DOHH2 (cell line): ENCODE results near the gene STAG1.

Experiments
- H3F3A ChIP-seq: fragments of 200-600 bp; sonication (generic), shearing (Covaris generic); 2 replicates; pipeline ENCODE4 v1.6.0; 2016; ENCODE audit warnings: antibody characterized with exemption, mild to moderate bottlenecking; ENCODE audit not compliant: control insufficient read depth, insufficient read depth
- H3K27ac ChIP-seq: fragments of 200-600 bp; sonication (generic); 2 replicates; pipeline ENCODE4 v1.5.1; 2014; ENCODE audit warnings: low read depth, mild to moderate bottlenecking, low read length, moderate library complexity
- H3K27me3 ChIP-seq: fragments of 200-600 bp; sonication (generic); 2 replicates; pipeline ENCODE4 v1.6.1; 2014; ENCODE audit warnings: mild to moderate bottlenecking, low read length, mixed read lengths; ENCODE audit not compliant: control insufficient read depth
- H3K36me3 ChIP-seq: fragments of 200-600 bp; sonication (generic); 2 replicates; pipeline ENCODE4 v1.6.1; 2014; ENCODE audit warnings: mild to moderate bottlenecking, low read length, moderate library complexity, mixed read lengths; ENCODE audit not compliant: control insufficient read depth
- H3K4me1 ChIP-seq: fragments of 200-600 bp; sonication (generic); 2 replicates; pipeline ENCODE4 v1.6.1; 2014; ENCODE audit warnings: mild to moderate bottlenecking, low read length, mixed read lengths; ENCODE audit not compliant: control insufficient read depth
- H3K4me2 ChIP-seq: fragments of 200-600 bp; sonication (generic); 2 replicates; pipeline ENCODE4 v1.6.0; 2014; ENCODE audit warnings: mild to moderate bottlenecking, low read length, moderate library complexity
- H3K4me3 ChIP-seq: fragments of 200-600 bp; sonication (generic); 2 replicates; pipeline ENCODE4 v1.5.1; 2014; ENCODE audit warnings: mild to moderate bottlenecking, low read length, mixed read lengths
- H3K79me2 ChIP-seq: fragments of 200-600 bp; sonication (generic); 2 replicates; pipeline ENCODE4 v1.6.1; 2014; ENCODE audit warnings: mild to moderate bottlenecking, low read length, mixed read lengths; ENCODE audit not compliant: control insufficient read depth
- H3K9me2 ChIP-seq: fragments of 200-600 bp; sonication (generic); replicated peaks from 2 replicates; pipeline ENCODE4 v1.6.1; 2014; ENCODE audit warnings: mild to moderate bottlenecking, low read length, mixed read lengths; ENCODE audit not compliant: control insufficient read depth
- H3K9me3 ChIP-seq: fragments of 200-600 bp; sonication (generic); 2 replicates; pipeline ENCODE4 v1.6.1; 2014; ENCODE audit warnings: antibody characterized with exemption, low read length, mixed read lengths; ENCODE audit not compliant: control insufficient read depth, insufficient read depth
- H4K20me1 ChIP-seq: fragments of 200-600 bp; sonication (generic); 2 replicates; pipeline ENCODE4 v1.6.0; 2014; ENCODE audit warnings: low read depth, mild to moderate bottlenecking, antibody characterized with exemption, low read length, moderate library complexity; ENCODE audit not compliant: control insufficient read depth, insufficient read depth
- CTCF ChIP-seq: fragments of 200-600 bp; sonication (generic); IDR thresholded peaks from one replicate; pipeline ENCODE4 v1.5.1; 2014; ENCODE audit warnings: antibody characterized with exemption, mild to moderate bottlenecking, low read depth, low read length; ENCODE audit not compliant: poor library complexity, severe bottlenecking
- EZH2phosphoT487 ChIP-seq: fragments of 200-600 bp; sonication (generic); IDR thresholded peaks from 2 replicates; pipeline ENCODE4 v1.6.1; 2017; ENCODE audit warnings: borderline replicate concordance, mild to moderate bottlenecking, antibody characterized with exemption, low read length, moderate library complexity, mixed read lengths

The STAG1 gene

DNA sequence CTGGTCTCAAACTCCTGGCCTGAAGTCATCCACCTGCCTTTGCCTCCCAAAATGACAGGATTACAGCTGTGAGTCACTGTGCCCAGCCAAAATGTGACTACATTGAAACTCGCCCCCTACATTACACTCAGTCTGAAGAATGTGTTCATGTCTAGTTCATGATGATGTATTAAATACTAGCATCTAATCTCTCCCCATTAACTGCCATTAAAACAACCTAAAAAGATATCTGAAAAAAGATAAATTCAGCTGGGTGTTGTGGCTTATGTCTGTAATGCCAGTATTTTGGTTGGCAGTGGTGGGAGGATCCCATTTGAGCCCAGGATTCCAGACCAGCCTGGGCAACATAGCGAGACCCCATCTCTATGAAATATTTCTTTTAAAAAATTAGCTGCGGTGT lies 342.6 kb downstream of the STAG1 start:
- no peaks in the 10 kb centered on the region for H3K4me1 ChIP-seq
- H3K9me3 ChIP-seq = no peaks in the 10 kb centered on the region
- H3K79me2 ChIP-seq = no peaks in the 10 kb centered on the region
- H3K36me3 ChIP-seq = no peaks in the 10 kb centered on the region
- H3K9me2 ChIP-seq = no peaks in the 10 kb centered on the region
- H3K27me3 ChIP-seq = no peaks in the 10 kb centered on the region
- no peak overlapping the region for H3K27ac ChIP-seq
- H3K4me2 ChIP-seq = no peak overlapping the region
- no peaks in the 10 kb centered on the region for H3F3A ChIP-seq
- no peaks in the 10 kb centered on the region for H4K20me1 ChIP-seq
- H3K4me3 ChIP-seq = no peak overlapping the region
- no peak for TF ChIP-seq CTCF
- no peak for TF ChIP-seq EZH2phosphoT487

- no peaks in the 10 kb centered on the region for H3K9me3 ChIP-seq
- no peak for TF ChIP-seq CTCF
- TF ChIP-seq EZH2phosphoT487 = no peak
- no peaks in the 10 kb centered on the region for H3F3A ChIP-seq
- H3K9me2 ChIP-seq = no peaks in the 10 kb centered on the region
- H3K27ac ChIP-seq = no peak overlapping the region
- H4K20me1 ChIP-seq = no peaks in the 10 kb centered on the region
- H3K4me2 ChIP-seq = no peak overlapping the region
- no peak overlapping the region for H3K4me3 ChIP-seq
- H3K79me2 ChIP-seq = no peaks in the 10 kb centered on the region
- H3K36me3 ChIP-seq = no peaks in the 10 kb centered on the region
- no peaks in the 10 kb centered on the region for H3K27me3 ChIP-seq
- H3K4me1 ChIP-seq = no peaks in the 10 kb centered on the region
These were observed 348.1 kb downstream of the STAG1 start for GRCh38 chr3:136404056-136404455.

DNA sequence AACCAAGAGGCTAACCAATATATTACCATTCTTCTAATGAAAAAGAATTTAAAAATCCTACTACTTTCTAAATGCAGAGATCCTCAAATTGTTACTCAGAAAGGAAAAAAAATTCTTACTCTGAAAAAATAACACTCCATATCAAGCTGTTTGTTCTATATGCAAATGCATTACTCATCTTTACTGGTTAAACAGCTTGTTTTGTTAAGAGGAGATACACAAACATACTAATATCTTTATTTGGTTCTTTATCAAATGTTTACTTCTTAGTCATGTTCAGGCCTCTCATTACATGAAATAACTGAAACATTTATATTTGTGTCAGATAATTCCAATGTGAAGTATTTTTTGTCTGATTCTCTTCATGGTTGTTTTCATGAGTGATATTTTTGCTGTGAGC lies 355.3 kb downstream of the STAG1 start:
- no peaks in the 10 kb centered on the region for H3K9me2 ChIP-seq
- no peaks in the 10 kb centered on the region for H3K27me3 ChIP-seq
- H3K9me3 ChIP-seq = no peaks in the 10 kb centered on the region
- peaks cover 7% of the 10 kb centered on the region; the same call in 1 of the 2 replicates for H3F3A ChIP-seq
- no peak overlapping the region for H3K4me2 ChIP-seq
- H3K36me3 ChIP-seq = no peaks in the 10 kb centered on the region
- no peak overlapping the region for H3K27ac ChIP-seq
- TF ChIP-seq EZH2phosphoT487 (no peak), CTCF (no peak)
- peaks cover 4% of the 10 kb centered on the region; the same call in 1 of the 2 replicates for H3K4me1 ChIP-seq
- no peaks in the 10 kb centered on the region for H3K79me2 ChIP-seq
- no peaks in the 10 kb centered on the region for H4K20me1 ChIP-seq
- H3K4me3 ChIP-seq = no peak overlapping the region

DNA sequence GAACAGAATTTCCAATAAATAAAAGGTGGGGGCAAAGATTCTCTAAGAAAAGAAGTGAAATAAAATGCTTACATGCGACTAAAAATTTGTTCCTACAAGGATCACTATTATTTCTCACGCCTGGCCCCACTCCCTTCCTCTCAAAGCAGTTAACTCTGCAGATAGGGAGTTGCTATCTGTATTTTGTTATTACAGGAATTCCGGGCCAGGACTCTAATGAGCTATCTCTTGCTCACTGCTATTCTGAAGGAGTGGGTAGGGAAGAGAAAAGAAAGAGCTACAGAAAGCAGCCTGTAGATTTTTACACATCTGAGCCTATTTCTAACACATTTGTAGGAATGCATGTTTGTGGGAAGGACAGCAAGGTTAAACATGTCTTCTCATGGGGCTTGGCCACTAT lies 361.6 kb downstream of the STAG1 start:
- no peaks in the 10 kb centered on the region for H4K20me1 ChIP-seq
- H3K9me2 ChIP-seq = no peaks in the 10 kb centered on the region
- no peak overlapping the region for H3K27ac ChIP-seq
- no peak for TF ChIP-seq EZH2phosphoT487
- no peak for TF ChIP-seq CTCF
- no peaks in the 10 kb centered on the region for H3K36me3 ChIP-seq
- peaks cover 4% of the 10 kb centered on the region; the same call in 1 of the 2 replicates for H3K4me1 ChIP-seq
- no peaks in the 10 kb centered on the region for H3K27me3 ChIP-seq
- H3K9me3 ChIP-seq = no peaks in the 10 kb centered on the region
- no peaks in the 10 kb centered on the region for H3F3A ChIP-seq
- H3K4me3 ChIP-seq = no peak overlapping the region
- no peak overlapping the region for H3K4me2 ChIP-seq
- H3K79me2 ChIP-seq = no peaks in the 10 kb centered on the region
